Tibial nerve (tissue), 4 donors: ENCODE measurements around the gene ANKDD1B. TPM values are rescaled to one million over a fixed set of nuclear protein-coding genes. Genes with fewer than 3 reads are reported as not detected.

ENCODE experiments used
- DNase-seq, 2 donors: peaks; one replicate each; pipeline ENCODE4 v3.0.0-alpha.2; 2019; ENCODE audit warnings: low spot score in 2 of 2
- H3K27ac ChIP-seq, 4 donors: fragments of 200-600 bp; sonication (generic) in 3 of 4; one replicate each; pipeline ENCODE4 v1.5.1; 2017 to 2019; ENCODE audit warnings: mild to moderate bottlenecking in 1 of 4
- H3K27me3 ChIP-seq, 2 donors: fragments of 200-600 bp; sonication (generic) in 1 of 2; one replicate each; pipeline versions ENCODE4 v1.5.1 to v1.6.0; 2017 to 2019
- H3K36me3 ChIP-seq, 3 donors: fragments of 200-600 bp; sonication (generic); one replicate each; pipeline ENCODE4 v1.5.1; 2018 to 2019
- H3K4me1 ChIP-seq, 4 donors: fragments of 200-600 bp; sonication (generic) in 3 of 4; one replicate each; pipeline ENCODE4 v1.5.1; 2017 to 2019
- H3K4me3 ChIP-seq, 4 donors: fragments of 200-600 bp; sonication (generic) in 3 of 4; one replicate each; pipeline ENCODE4 v1.5.1; 2017 to 2019; ENCODE audit warnings: mild to moderate bottlenecking in 1 of 4, moderate library complexity in 1 of 4
- H3K9me3 ChIP-seq, 4 donors: fragments of 200-600 bp; sonication (generic) in 3 of 4; one replicate each; pipeline ENCODE4 v1.5.1; 2017 to 2019
- EP300 ChIP-seq, 2 donors: sonication (generic); formaldehyde crosslinking; IDR thresholded peaks; one replicate each; pipeline ENCODE4 v1.6.1; 2017; ENCODE audit warnings: antibody characterized with exemption in 2 of 2, mild to moderate bottlenecking in 1 of 2
- POLR2A ChIP-seq, 2 donors: fragments of 450-650 bp; IDR thresholded peaks; one replicate each; pipeline ENCODE4 v1.6.1; 2017; ENCODE audit warnings: antibody characterized with exemption in 2 of 2, mild to moderate bottlenecking in 2 of 2, moderate library complexity in 2 of 2
- WGBS, 2 donors: methylation state at CpG; one replicate each; pipeline ENCODE4 v1.1.5; 2018; 5-methylcytosine and 5-hydroxymethylcytosine counted together
- total RNA-seq, 4 donors: library from RNA; depleted of rRNA; stranded (reverse); fragments of >200 nt; gene quantifications; one replicate each; pipeline ENCODE4 v1.1.0, GENCODE V29; 2016
- TF ChIP-seq, protein P1 (sequence below), 5 experiments: fragments of 200-600 bp in 3 of 5; fragments of 450-650 bp in 2 of 5; sonication (generic) in 3 of 5; IDR thresholded peaks; one replicate each; pipeline ENCODE4 v1.5.1; 2016 to 2019; ENCODE audit warnings: antibody characterized with exemption in 5 of 5, mild to moderate bottlenecking in 3 of 5, moderate library complexity in 2 of 5

ANKDD1B gene
- total RNA-seq, 4 donors from 2014 or later = 0.63 to 3.9 (median 1.3) TPM

DNA sequence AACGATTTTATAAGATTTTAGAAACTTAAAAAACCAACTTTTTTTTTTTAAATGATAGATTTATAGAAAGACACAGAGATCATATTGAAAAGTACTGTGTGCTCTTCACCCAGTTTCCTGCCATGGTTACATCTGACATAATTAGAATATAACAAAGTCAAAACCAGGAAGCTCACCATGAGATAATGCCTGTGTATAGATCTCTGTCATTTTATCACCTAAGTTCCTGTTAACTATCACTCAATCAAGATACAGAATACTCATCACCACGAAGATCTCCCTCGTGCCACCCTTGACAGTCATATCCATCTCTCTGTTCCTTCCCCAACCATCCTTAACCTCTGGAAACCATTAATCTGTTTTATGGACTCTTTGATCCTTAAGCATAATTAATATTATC, 66.9 kb downstream of the ANKDD1B start:
- no peak overlapping the region for H3K4me3 ChIP-seq
- DNase-seq = no peak
- 73 to 89% methylated on average over 3 of the region's 3 CpGs for WGBS, 2 donors
- H3K4me1 ChIP-seq = peaks cover 0 to 4% (median 0%) of the 10 kb centered on the region in 4 donors
- peak overlapping the region in 2 of 4 donors; percentile 2 to 50 for H3K27ac ChIP-seq
- TF ChIP-seq EP300 (IDR thresholded peaks at IDR 0.05) (no peak), POLR2A (IDR thresholded peaks at IDR 0.05) (no peak)
- TF ChIP-seq, protein P1, sequence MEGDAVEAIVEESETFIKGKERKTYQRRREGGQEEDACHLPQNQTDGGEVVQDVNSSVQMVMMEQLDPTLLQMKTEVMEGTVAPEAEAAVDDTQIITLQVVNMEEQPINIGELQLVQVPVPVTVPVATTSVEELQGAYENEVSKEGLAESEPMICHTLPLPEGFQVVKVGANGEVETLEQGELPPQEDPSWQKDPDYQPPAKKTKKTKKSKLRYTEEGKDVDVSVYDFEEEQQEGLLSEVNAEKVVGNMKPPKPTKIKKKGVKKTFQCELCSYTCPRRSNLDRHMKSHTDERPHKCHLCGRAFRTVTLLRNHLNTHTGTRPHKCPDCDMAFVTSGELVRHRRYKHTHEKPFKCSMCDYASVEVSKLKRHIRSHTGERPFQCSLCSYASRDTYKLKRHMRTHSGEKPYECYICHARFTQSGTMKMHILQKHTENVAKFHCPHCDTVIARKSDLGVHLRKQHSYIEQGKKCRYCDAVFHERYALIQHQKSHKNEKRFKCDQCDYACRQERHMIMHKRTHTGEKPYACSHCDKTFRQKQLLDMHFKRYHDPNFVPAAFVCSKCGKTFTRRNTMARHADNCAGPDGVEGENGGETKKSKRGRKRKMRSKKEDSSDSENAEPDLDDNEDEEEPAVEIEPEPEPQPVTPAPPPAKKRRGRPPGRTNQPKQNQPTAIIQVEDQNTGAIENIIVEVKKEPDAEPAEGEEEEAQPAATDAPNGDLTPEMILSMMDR (IDR thresholded peaks at IDR 0.05) = no peak
- peaks cover 0 to 33% (median 0%) of the 10 kb centered on the region in 3 donors for H3K36me3 ChIP-seq
- no peaks in the 10 kb centered on the region for H3K9me3 ChIP-seq
- no peaks in the 10 kb centered on the region for H3K27me3 ChIP-seq

DNA sequence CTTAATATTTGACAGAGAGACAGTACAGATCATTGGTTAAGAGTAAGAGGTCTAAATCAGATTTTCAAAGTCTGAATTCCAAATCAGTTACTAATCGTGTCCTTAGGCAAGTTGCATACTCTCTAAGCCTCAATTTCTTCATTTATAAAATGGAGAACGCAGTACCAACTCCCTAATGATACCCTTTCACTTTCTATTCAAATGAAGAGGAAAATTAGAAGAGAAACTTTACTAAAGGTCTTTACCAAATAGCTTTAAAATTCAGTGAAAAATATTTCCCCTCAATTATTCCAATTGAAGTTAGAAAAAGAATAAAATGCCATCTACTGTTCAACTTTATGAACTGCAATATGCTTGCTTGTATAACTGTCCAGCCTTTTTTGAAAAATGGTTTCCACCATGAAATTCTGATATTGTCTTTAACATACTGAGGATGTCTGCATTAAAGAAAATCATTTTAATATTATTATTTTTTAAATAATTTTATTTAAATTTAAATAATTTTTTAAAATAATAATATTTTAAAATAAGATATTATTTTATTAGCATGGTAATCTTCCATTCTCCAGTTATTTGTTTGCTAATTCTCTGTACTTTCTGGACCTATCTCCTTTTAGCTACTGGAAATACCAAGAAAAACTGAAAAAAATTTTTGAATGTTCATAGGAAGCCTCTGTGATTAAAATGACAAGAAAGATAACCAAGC, 70.0 kb downstream of the ANKDD1B start:
- peaks cover 0 to 38% (median 6%) of the 10 kb centered on the region in 3 donors for H3K36me3 ChIP-seq
- no peaks in the 10 kb centered on the region for H3K27me3 ChIP-seq
- no peak overlapping the region for H3K4me3 ChIP-seq
- 16 to 19% methylated on average over 2 of the region's 2 CpGs for WGBS, 2 donors
- TF ChIP-seq, protein P1 (IDR thresholded peaks at IDR 0.05) = peak; percentile 56 to 86 (median 69)
- no peak for TF ChIP-seq POLR2A (IDR thresholded peaks at IDR 0.05)
- H3K9me3 ChIP-seq = no peaks in the 10 kb centered on the region
- peak overlapping the region in 1 of 4 donors; percentile 60 for H3K27ac ChIP-seq
- DNase-seq = no peak
- H3K4me1 ChIP-seq = peaks cover 0 to 4% (median 0%) of the 10 kb centered on the region in 4 donors

DNA sequence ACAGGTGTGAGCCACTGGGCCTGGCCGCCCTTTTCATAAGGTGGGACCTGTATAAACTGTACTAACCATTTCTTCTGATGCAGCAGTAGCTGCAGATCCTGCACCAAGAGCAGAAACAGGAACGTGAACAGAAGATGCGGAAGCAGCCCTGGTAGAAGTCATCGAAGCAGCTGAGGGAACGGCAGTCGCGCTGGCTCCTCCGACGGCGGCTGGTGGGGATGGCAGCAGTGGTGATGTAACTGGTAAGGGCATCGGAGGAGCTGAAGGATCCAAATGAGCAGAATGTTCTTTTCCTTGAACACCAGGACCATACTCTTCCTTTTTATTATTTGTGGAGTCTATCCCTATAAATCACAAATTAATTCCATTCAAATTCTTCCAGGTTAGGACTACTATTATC, 73.9 kb downstream of the ANKDD1B start:
- Histone ChIP-seq H3K27ac (no peak overlapping the region), H3K36me3 (peaks cover 0 to 73% (median 7%) of the 10 kb centered on the region in 3 donors), H3K27me3 (no peaks in the 10 kb centered on the region), H3K4me3 (no peak overlapping the region), H3K4me1 (no peaks in the 10 kb centered on the region), H3K9me3 (no peaks in the 10 kb centered on the region)
- TF ChIP-seq, protein P1 (IDR thresholded peaks at IDR 0.05) = no peak
- TF ChIP-seq EP300 (IDR thresholded peaks at IDR 0.05) = no peak
- TF ChIP-seq POLR2A (IDR thresholded peaks at IDR 0.05) = no peak
- DNase-seq = no peak
- 95% methylated on average over 11 of the region's 11 CpGs for WGBS, 2 donors

DNA sequence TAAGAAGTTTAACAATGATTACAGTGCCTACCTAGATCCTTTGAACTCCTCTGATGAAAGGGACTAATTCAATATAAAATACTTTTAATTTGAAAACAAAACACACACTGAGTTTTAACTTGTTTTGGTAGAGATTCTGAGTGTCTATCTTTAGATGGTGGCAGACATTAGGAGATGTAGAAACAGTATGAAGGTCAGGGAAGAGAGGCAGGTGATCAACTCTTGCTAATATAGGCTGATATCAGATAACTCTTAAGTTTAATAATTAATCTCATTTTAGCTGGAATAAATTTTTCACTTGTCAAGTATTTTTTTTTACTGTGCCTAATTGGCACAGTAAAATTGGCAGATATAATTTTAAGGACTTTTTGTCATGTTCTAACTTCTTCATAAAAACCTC, 75.2 kb downstream of the ANKDD1B start:
- TF ChIP-seq EP300 (IDR thresholded peaks at IDR 0.05) (no peak), POLR2A (IDR thresholded peaks at IDR 0.05) (no peak)
- TF ChIP-seq, protein P1 (IDR thresholded peaks at IDR 0.05) = no peak
- H3K27me3 ChIP-seq = no peaks in the 10 kb centered on the region
- no peak overlapping the region for H3K4me3 ChIP-seq
- H3K4me1 ChIP-seq = no peaks in the 10 kb centered on the region
- peaks cover 0 to 77% (median 7%) of the 10 kb centered on the region in 3 donors for H3K36me3 ChIP-seq
- no peaks in the 10 kb centered on the region for H3K9me3 ChIP-seq
- no peak overlapping the region for H3K27ac ChIP-seq
- no peak for DNase-seq

DNA sequence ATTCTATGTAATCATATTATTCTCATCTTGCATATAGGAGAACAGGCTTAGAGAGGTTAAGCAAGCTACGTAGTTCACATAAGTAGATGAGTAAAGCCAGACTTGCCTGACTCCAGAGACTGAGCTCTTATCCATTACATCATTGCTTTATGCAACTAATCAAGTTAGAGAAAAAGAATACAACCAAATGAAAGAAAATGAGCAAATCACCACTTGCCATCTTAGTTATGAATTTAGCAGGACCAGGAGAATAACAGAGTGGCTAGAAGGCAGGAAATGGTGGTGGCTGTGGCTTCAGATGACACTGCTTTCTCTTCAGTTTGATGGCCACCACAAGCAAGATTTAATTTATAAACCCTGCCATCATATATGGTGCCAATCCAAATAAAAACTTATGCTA, 79.4 kb downstream of the ANKDD1B start:
- H3K9me3 ChIP-seq = no peaks in the 10 kb centered on the region
- no peak for DNase-seq
- no peak for TF ChIP-seq POLR2A (IDR thresholded peaks at IDR 0.05)
- TF ChIP-seq EP300 (IDR thresholded peaks at IDR 0.05) = no peak
- TF ChIP-seq, protein P1 (IDR thresholded peaks at IDR 0.05) = no peak
- H3K4me3 ChIP-seq = no peak overlapping the region
- H3K36me3 ChIP-seq = peaks cover 0 to 63% (median 7%) of the 10 kb centered on the region in 3 donors
- H3K4me1 ChIP-seq = no peaks in the 10 kb centered on the region
- no peak overlapping the region for H3K27ac ChIP-seq
- no peaks in the 10 kb centered on the region for H3K27me3 ChIP-seq
- 89 to 93% methylated on average over 1 of the region's 1 CpG for WGBS, 2 donors
